GM12865 (cell line): ENCODE data around the gene LYRM7.
"Not testable (repeated sequence)": the region's sequence is repeated elsewhere in the genome, so short reads cannot be mapped to it uniquely, and the experiment has no call there.

Experiments
- DNase-seq: peaks from one replicate; pipeline ENCODE4 v3.0.0; 2010; ENCODE audit warnings: low read depth
- H3K4me3 ChIP-seq: 2 replicates; pipeline ENCODE4 v1.5.1; 2011; ENCODE audit warnings: mild to moderate bottlenecking, low read depth, low read length, control low read depth
- TF ChIP-seq, protein P1 (sequence below): IDR thresholded peaks from 2 replicates; pipeline ENCODE4 v1.5.1; 2011; ENCODE audit warnings: low read length, control low read depth, low read depth, inconsistent platforms; ENCODE audit not compliant: insufficient read depth; ENCODE audit errors: missing control alignments

The LYRM7 gene

DNA sequence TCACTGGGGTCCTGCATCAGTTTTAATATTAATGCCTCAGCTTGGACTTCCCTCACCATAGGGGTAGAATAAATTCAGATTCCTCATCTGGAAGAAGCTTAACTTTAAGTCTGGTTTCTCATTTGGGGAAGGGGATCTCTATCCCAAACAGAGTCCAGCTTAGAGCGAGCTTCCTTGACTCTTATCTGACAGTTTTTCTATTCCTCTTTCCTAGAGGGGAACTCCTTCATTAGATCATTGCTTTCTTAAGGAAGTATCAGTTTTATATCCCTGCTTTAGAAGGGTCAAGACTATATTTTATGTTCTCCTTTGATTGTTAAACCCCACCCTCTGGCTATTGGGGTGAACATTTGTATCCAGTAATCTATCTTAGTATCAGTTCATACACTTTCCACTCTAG, 68.9 kb downstream of the LYRM7 start:
- TF ChIP-seq, protein P1, sequence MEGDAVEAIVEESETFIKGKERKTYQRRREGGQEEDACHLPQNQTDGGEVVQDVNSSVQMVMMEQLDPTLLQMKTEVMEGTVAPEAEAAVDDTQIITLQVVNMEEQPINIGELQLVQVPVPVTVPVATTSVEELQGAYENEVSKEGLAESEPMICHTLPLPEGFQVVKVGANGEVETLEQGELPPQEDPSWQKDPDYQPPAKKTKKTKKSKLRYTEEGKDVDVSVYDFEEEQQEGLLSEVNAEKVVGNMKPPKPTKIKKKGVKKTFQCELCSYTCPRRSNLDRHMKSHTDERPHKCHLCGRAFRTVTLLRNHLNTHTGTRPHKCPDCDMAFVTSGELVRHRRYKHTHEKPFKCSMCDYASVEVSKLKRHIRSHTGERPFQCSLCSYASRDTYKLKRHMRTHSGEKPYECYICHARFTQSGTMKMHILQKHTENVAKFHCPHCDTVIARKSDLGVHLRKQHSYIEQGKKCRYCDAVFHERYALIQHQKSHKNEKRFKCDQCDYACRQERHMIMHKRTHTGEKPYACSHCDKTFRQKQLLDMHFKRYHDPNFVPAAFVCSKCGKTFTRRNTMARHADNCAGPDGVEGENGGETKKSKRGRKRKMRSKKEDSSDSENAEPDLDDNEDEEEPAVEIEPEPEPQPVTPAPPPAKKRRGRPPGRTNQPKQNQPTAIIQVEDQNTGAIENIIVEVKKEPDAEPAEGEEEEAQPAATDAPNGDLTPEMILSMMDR = no peak
- no peak overlapping the region for H3K4me3 ChIP-seq
- no peak for DNase-seq

DNA sequence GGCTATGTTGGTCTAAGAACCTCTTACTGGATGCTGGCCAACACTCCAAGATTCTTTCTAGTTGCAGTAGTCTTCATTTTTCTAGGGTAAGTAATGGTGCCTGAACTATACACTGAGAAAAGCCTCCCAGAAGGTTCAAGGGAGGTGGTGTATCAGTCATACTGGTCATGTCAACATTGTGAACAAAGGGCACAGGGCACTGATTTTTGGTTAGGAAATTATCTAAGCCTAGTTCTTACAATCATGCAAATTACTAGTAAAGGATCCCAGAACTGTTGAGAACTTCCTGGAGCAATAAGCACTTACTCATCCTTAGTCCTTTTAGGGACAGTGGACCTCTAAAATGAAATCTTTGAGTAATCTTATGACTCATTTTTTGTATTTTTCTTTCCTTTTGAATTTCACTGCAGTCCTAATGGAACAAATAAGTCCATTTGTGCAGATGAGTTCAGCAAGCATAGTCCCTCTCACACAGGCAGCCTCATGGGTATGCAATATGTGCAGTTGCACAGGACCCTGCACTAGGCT, 72.0 kb downstream of the LYRM7 start:
- TF ChIP-seq, protein P1 = no peak
- no peak for DNase-seq
- H3K4me3 ChIP-seq = no peak overlapping the region

DNA sequence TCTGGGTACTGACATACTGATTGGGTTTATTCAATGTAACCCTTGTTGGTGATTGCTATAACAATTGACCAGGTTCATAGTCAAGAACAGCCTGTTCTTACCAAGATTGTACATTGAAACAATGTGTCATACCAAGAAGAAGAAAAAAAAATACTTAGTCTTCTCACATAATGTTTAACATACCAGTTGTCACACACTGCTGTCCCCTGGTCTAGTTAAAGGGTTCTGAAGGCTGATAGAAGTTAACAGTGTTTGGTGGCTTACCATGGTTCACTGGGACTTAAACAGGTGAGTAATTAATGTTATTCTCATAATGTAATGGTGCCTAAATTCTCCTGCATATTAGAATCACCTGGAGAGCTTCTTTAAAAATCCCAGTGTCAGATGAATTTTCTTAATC, 74.6 kb downstream of the LYRM7 start:
- DNase-seq = no peak
- TF ChIP-seq, protein P1 = no peak
- no peak overlapping the region for H3K4me3 ChIP-seq

DNA sequence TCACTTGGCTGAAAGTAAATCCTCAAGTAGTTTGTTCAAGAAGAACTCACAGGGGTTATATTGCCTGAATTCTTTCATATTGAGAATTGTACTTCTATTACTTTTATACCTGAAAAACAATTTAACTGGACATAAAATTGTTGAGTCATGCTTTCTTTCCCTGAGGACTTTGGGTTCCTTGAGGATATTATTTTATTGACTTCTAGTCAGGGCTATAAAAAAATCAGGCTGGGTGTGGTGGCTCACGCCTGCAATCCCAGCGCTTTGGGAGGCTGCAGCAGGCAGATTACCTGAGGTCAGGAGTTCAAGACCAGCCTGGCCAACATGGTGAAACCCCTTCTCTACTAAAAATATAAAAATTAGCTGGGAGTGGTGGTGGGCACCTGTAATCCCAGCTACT, 75.2 kb downstream of the LYRM7 start:
- no peak for DNase-seq
- no peak overlapping the region for H3K4me3 ChIP-seq
- TF ChIP-seq, protein P1 = no peak

DNA sequence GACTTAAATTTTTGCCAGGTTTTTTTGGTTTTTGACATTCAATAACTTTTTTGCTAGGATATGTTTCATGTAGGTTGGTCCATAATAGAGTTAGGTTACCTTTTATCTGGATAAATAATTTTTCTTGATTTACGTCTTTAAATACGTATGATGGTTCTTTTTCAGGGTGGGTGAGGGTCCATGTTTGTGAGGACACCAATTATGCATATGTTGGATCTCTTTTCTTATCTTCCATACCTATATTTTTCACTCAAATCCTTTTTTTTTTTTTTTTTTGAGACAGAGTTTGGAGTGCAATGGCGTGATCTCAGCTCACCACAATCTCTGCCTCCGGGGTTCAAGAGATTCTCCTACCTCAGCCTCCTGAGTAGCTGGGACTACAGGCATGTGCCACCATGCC, 75.8 kb downstream of the LYRM7 start:
- DNase-seq = no peak
- TF ChIP-seq, protein P1 = no peak
- H3K4me3 ChIP-seq = no peak overlapping the region

DNA sequence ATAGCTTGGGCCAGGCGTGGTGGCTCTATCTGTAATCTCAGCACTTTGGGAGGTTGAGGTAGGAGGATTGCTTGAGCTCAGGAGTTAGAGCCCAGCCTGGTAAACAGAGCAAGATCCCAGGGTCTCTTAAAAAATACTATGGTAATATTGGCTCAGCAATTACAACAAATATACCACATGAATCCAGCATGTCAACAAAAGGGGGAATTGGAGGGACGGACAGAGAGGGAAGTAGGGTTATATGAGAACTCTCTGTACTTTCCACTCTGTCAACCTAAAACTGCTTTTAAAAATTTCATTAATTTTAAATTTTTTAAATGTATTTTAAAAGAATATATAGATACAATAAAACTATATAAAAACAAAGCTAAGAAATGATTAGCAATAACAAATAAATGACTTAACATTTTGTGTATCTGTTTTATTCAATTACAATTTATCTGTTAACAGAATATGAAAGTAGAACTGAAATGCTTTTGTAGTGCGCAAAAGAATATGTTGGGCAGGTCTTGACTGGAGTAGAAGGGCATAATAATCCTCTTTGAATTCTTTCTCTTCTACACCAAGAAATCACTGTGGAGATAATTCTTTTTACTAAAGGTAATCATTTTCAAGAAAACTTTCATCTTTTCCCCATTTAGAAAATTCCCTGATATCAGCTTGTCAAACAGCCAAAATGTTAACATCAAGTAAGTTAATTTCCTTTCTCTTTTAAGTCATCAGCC, 80.2 kb downstream of the LYRM7 start:
- TF ChIP-seq, protein P1 = no peak
- H3K4me3 ChIP-seq = no peak overlapping the region
- no peak for DNase-seq

DNA sequence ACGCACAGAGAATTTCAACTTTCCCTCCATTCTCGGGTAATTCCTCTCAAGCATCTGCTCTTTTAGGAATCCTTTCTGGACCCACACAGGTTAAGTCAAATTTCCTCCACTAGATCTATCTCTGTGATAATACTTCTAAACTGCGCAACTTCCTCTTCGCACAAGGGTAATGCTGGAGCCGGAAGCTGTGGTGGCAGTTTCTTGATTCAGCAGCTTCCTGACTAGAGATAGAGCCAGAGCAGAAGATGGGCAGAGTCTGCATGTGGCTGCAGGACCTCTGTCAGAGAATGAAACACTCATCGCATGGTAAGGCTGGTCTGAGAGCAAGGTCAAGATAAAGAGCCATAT, 82.1 kb downstream of the LYRM7 start:
- TF ChIP-seq, protein P1 = no peak
- peak; percentile 94 for DNase-seq

DNA sequence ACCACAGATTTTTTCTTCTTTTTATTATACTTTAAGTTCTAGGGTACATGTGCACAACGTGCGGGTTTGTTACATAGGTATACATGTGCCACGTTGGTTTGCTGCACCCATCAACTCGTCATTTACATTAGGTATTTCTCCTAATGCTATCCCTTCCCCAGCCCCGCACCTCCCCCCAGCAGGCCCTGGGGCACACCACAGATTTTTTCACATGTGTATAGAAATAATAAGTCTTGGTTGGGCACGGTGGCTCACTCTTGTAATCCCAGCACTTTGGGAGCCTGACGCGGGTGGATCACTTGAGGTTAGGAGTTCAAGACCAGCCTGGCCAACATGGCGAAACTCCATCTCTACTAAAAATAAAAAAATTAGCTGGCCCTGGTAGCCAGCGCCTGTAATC, 83.3 kb downstream of the LYRM7 start:
- DNase-seq = not testable (repeated sequence)

More for the DNA sequence above, 82.1 kb downstream of the LYRM7 start:
- H3K4me3 ChIP-seq = peak overlapping the region; percentile 74

More for the DNA sequence above, 83.3 kb downstream of the LYRM7 start:
- not testable (repeated sequence) for H3K4me3 ChIP-seq
